Measurements from ENCODE around the gene STXBP4.

STXBP4 gene

DNA sequence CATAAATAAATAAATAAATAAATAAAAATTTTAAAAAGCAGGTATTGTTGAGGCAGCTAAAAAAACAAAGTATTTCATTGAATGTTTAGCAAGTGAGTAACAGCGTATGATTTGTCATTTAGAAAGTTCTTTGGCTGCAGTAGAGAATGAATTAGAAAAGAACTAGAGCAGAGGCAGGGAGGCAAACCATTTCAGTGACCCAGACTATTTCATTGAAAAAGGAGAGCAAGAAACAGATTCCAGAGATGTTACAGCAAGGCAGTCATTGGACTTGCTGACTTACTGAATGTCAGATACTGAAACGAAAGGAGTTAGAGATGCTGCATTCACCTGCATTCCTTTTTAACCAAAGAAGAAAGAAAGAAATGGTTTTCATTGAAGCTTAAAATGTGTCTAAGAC lies 190.7 kb downstream of the STXBP4 start:
- no peaks in the 10 kb centered on the region for H3K36me3 ChIP-seq (ENCODE audit: insufficient read depth, low read length)

DNA sequence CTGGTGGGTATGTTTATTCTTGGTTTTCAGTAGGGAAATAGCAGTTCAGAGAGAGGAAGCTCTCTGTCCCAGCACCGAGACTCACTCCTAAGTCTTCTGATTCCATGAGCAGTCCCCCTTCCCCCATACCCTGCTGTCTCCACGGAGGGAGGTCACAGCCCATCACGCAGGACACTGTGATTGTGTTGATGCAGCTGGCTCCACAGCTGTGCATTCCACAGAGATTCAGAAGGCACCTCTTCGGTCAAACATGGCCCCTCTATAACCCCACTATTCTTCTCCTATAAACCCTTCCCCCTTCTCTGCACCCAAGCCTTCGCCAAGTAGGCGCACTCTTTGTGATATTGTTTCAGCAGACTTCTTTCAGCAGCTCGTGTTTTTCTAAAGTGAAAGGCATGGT lies 191.9 kb downstream of the STXBP4 start:
- Histone ChIP-seq H3K36me3 (ENCODE audit: insufficient read depth, low read length) (no peaks in the 10 kb centered on the region), H3K9me3 (replicated peaks; ENCODE audit: low read length) (no peaks in the 10 kb centered on the region), H3K9ac (ENCODE audit: low read depth, low read length) (no peak overlapping the region), H3K4me3 (ENCODE audit: low read length) (no peak overlapping the region), H3K4me2 (ENCODE audit: low read length) (no peak overlapping the region), H3K27me3 (ENCODE audit: control insufficient read depth, insufficient read depth, low read length) (no peaks in the 10 kb centered on the region), H3K4me1 (ENCODE audit: control insufficient read depth, insufficient read depth, low read length) (peaks cover 64% of the 10 kb centered on the region)

More for the DNA sequence above, 190.7 kb downstream of the STXBP4 start:
- H3K27me3 ChIP-seq (ENCODE audit: control insufficient read depth, insufficient read depth, low read length): no peaks in the 10 kb centered on the region
- H3K4me2 ChIP-seq (ENCODE audit: low read length): no peak overlapping the region
- H3K4me1 ChIP-seq (ENCODE audit: control insufficient read depth, insufficient read depth, low read length): peaks cover 64% of the 10 kb centered on the region
- no peaks in the 10 kb centered on the region for H3K9me3 ChIP-seq (replicated peaks; ENCODE audit: low read length)
- H3K4me3 ChIP-seq (ENCODE audit: low read length): no peak overlapping the region
- no peak overlapping the region for H3K9ac ChIP-seq (ENCODE audit: low read depth, low read length)

DNA sequence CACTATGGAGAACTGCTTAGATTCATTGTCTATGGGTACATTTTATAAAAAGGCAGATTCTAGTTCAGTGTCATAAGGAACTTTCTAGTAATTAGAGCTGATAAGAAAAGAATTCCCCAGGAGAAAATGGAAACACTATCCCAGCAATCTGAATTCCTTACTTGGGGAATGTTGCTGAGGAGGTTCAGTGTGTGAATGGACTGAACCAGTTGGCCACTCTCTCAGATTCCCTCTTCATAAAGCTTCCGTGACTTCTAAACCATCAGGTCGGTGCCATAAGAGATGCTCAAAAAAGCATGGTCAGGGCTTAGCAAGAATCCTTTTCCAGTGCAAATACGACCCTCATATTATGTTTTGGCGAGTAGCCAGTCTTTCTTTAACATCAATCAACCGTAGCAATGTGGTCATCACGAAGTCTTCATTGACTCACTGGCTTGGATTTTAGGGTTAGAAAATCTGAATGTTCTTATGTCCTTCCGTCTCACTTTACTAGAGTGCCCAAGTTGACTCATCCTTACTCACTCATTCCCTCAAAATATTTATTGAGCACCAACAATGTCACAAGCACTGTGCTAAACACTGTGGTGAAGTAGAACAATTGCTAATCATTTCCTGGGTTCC lies 193.5 kb downstream of the STXBP4 start:
- Histone ChIP-seq H3K36me3 (ENCODE audit: insufficient read depth, low read length) (no peaks in the 10 kb centered on the region), H3K4me2 (ENCODE audit: low read length) (no peak overlapping the region), H3K9ac (ENCODE audit: low read depth, low read length) (no peak overlapping the region), H3K4me3 (ENCODE audit: low read length) (no peak overlapping the region), H3K27me3 (ENCODE audit: control insufficient read depth, insufficient read depth, low read length) (no peaks in the 10 kb centered on the region), H3K4me1 (ENCODE audit: control insufficient read depth, insufficient read depth, low read length) (peaks cover 67% of the 10 kb centered on the region), H3K9me3 (replicated peaks; ENCODE audit: low read length) (no peaks in the 10 kb centered on the region)

DNA sequence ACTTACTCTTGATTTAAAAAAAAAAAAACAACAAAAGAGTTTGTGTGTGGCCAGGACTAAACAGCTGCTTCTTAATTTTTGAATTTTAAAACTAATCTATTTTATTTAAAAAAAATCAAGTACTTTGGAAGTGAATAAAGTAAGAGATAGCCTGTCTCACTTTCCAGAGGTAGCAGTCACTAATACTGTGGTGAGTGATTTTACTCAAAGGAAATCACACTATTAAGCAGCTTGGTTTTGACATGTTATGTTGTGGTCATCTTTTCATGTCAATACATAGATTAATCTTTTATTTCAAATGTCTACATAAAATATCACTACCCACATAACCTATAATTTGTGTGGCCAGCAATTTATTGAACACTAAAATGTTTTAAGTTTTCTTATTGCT lies 194.0 kb downstream of the STXBP4 start:
- peaks cover 67% of the 10 kb centered on the region for H3K4me1 ChIP-seq (ENCODE audit: control insufficient read depth, insufficient read depth, low read length)
- H3K9me3 ChIP-seq (replicated peaks; ENCODE audit: low read length): no peaks in the 10 kb centered on the region
- H3K4me2 ChIP-seq (ENCODE audit: low read length): peak overlapping the region; percentile 13
- H3K9ac ChIP-seq (ENCODE audit: low read depth, low read length): peak overlapping the region; percentile 10
- no peaks in the 10 kb centered on the region for H3K27me3 ChIP-seq (ENCODE audit: control insufficient read depth, insufficient read depth, low read length)
- no peak overlapping the region for H3K4me3 ChIP-seq (ENCODE audit: low read length)
- H3K36me3 ChIP-seq (ENCODE audit: insufficient read depth, low read length): no peaks in the 10 kb centered on the region

DNA sequence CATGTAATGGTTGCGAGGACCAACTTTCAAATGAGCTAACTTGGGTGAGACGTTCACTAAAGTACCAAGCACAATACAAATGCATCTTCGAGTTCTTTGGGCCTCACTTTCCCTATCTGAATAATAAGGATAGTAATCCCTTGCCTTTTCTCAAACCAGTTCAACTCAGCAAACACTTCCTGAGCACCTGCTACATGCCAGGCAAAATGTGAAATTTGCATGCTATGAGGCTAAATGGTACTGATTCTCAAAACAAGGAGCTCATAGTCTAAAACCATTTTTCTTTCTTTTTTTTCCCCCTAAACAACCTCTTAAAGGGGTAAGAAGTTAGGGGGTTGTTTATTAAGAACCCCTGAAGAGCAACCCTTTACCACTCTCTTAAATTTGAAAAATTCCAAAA lies 194.8 kb downstream of the STXBP4 start:
- no peaks in the 10 kb centered on the region for H3K36me3 ChIP-seq (ENCODE audit: insufficient read depth, low read length)

DNA sequence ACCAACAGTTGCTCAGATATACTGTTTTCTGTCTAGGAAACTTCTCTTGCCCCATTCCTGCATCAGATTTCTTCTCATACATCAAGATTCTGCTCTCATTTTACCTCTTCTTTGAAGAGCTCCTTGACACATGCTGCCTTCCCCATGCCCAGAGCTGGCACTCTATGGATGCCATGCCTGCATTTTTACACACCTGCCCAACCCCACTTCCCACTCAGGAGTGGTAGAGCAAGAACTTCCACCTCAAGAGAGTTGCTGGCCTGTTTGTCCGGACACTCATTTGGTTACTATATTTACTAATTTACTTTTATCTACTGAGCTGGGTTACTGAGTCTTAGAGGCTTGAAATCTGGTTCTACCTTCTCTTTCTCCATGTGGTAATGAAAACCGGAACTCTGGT lies 197.9 kb downstream of the STXBP4 start:
- Histone ChIP-seq H3K4me1 (ENCODE audit: control insufficient read depth, insufficient read depth, low read length) (peaks cover 36% of the 10 kb centered on the region), H3K9me3 (replicated peaks; ENCODE audit: low read length) (no peaks in the 10 kb centered on the region), H3K4me2 (ENCODE audit: low read length) (no peak overlapping the region), H3K36me3 (ENCODE audit: insufficient read depth, low read length) (no peaks in the 10 kb centered on the region), H3K27me3 (ENCODE audit: control insufficient read depth, insufficient read depth, low read length) (no peaks in the 10 kb centered on the region), H3K4me3 (ENCODE audit: low read length) (no peak overlapping the region), H3K9ac (ENCODE audit: low read depth, low read length) (no peak overlapping the region)

More for the DNA sequence above, 194.8 kb downstream of the STXBP4 start:
- Histone ChIP-seq H3K9ac (ENCODE audit: low read depth, low read length) (no peak overlapping the region), H3K4me1 (ENCODE audit: control insufficient read depth, insufficient read depth, low read length) (peaks cover 63% of the 10 kb centered on the region), H3K27me3 (ENCODE audit: control insufficient read depth, insufficient read depth, low read length) (no peaks in the 10 kb centered on the region), H3K9me3 (replicated peaks; ENCODE audit: low read length) (no peaks in the 10 kb centered on the region), H3K4me2 (ENCODE audit: low read length) (no peak overlapping the region), H3K4me3 (ENCODE audit: low read length) (no peak overlapping the region)

DNA sequence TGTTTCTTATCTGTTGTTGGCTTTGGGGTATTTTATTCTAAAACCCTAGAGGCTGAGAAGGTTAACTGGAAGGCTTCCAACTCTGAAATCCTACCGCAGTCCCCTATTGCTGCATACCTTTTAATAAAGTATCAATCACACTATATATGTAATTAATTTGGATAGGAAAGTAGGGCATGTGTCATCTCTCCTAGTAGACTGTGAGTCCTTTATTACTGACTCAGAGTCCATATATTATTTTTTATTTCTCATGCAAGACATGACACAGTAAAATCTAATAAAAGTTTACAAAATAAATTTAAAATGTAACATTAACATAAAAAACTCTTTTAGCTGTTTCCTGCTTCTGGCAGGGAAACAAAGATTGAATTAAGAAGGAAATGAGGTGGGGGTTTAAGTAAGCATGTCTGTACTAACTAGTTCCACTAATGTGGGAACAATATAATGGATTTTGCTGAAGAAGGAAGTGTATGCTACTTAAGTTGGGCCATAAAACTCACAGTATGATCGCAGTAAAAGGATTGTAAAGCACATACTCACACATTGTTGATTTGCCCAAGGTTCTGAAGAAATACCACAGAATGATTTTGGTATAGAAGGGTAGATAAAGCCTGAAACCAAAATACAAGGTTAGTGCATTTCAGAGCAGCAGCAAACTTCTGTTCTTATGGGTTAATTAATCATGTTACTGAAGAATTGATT lies 198.6 kb downstream of the STXBP4 start:
- Histone ChIP-seq H3K27me3 (ENCODE audit: control insufficient read depth, insufficient read depth, low read length) (no peaks in the 10 kb centered on the region), H3K4me2 (ENCODE audit: low read length) (no peak overlapping the region), H3K9ac (ENCODE audit: low read depth, low read length) (no peak overlapping the region), H3K4me1 (ENCODE audit: control insufficient read depth, insufficient read depth, low read length) (peaks cover 30% of the 10 kb centered on the region), H3K4me3 (ENCODE audit: low read length) (no peak overlapping the region), H3K36me3 (ENCODE audit: insufficient read depth, low read length) (no peaks in the 10 kb centered on the region), H3K9me3 (replicated peaks; ENCODE audit: low read length) (no peaks in the 10 kb centered on the region)

DNA sequence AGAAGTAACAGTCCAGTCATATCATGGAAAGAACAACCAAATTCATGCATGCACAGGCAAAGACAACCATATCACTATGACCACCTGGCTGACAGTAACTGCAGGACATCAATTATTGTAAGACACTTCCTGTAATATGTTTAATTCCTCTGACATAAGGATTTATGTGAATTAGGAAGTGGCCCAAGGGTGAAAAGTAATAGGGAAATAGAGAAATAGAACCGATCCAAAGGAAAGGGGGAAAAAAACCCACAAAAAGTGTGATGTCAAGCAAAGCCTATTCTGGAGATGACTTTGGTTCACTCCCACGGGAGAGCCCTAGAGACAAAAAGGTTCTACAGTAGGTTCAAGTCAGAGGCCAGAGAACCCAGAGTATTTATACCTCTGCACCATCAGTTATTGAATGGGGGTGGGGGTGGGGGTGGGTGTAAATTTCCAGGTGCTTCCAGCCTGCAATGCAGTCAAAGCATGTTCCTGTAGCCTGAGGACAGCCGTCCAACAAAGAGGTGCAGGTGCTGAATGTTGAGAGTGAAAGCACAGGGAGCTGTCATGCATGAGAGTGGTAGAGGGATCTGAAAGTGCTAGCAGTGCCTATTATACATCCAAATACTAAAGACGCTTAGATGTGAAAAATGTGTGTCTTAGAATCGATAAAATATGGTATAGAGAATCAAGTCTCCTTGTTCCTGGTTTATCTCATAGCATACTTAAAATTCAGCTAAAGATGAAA lies 200.6 kb downstream of the STXBP4 start:
- Histone ChIP-seq H3K9ac (ENCODE audit: low read depth, low read length) (no peak overlapping the region), H3K4me3 (ENCODE audit: low read length) (no peak overlapping the region), H3K36me3 (ENCODE audit: insufficient read depth, low read length) (no peaks in the 10 kb centered on the region), H3K27me3 (ENCODE audit: control insufficient read depth, insufficient read depth, low read length) (no peaks in the 10 kb centered on the region), H3K9me3 (replicated peaks; ENCODE audit: low read length) (no peaks in the 10 kb centered on the region), H3K4me1 (ENCODE audit: control insufficient read depth, insufficient read depth, low read length) (peaks cover 12% of the 10 kb centered on the region), H3K4me2 (ENCODE audit: low read length) (no peak overlapping the region)

DNA sequence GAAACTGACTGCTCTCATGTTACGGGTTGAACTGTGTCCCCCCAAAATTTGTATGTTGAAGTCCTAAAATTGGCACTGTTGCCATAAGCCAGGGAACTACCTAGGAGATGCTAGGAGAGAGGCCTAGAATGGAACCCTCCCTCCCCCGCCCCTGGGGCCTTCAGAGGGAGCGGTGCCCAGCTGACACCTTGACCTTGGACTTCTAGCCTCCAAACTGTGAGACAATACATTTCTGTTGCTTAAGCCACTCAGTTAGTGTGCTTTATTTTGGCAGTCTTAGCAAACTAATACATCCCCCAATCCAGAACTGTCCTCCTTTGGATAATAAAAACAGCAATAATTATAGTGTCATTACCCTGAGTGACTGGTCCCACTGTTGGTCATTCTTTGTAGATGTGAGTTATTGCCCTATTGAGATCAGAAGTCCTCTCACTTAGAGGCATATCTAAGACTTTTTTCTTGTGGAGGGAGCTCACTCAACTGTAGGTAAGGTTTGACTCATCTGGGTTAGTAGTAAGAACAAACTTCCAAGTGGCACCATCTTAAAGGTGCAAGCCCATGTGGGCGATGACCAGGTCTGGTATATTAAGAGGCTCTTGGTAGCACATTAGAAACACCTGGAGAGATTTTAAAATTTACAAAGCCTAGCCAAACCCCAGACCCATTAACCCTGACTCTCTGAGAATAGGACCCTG lies 203.2 kb downstream of the STXBP4 start:
- H3K27me3 ChIP-seq (ENCODE audit: control insufficient read depth, insufficient read depth, low read length): no peaks in the 10 kb centered on the region
- no peak overlapping the region for H3K9ac ChIP-seq (ENCODE audit: low read depth, low read length)
- no peaks in the 10 kb centered on the region for H3K36me3 ChIP-seq (ENCODE audit: insufficient read depth, low read length)
- H3K4me2 ChIP-seq (ENCODE audit: low read length): no peak overlapping the region
- H3K4me3 ChIP-seq (ENCODE audit: low read length): no peak overlapping the region
- no peaks in the 10 kb centered on the region for H3K9me3 ChIP-seq (replicated peaks; ENCODE audit: low read length)
- peaks cover 20% of the 10 kb centered on the region for H3K4me1 ChIP-seq (ENCODE audit: control insufficient read depth, insufficient read depth, low read length)

DNA sequence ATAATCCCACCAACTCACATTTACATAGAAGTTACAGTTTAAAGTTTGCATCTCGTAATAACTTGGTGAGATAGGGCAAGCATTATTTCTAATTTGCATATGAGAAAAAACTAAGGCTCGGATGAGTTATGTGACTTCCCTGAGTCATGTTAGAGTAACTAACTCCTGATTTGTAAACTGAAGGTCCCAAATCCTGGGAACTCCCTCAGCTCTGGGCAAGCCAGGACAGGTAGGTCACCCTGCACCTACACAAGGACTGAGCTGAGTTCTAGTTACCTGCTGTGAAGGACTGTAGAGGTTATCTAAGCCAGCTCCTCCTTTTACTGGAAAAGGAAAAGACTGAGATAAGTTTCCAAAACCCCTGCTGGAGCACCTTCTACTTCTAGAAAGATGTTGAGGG lies 204.0 kb downstream of the STXBP4 start:
- Histone ChIP-seq H3K4me1 (ENCODE audit: control insufficient read depth, insufficient read depth, low read length) (peaks cover 17% of the 10 kb centered on the region), H3K4me2 (ENCODE audit: low read length) (no peak overlapping the region), H3K27me3 (ENCODE audit: control insufficient read depth, insufficient read depth, low read length) (no peaks in the 10 kb centered on the region), H3K9me3 (replicated peaks; ENCODE audit: low read length) (no peaks in the 10 kb centered on the region), H3K9ac (ENCODE audit: low read depth, low read length) (no peak overlapping the region), H3K36me3 (ENCODE audit: insufficient read depth, low read length) (no peaks in the 10 kb centered on the region), H3K4me3 (ENCODE audit: low read length) (no peak overlapping the region)

DNA sequence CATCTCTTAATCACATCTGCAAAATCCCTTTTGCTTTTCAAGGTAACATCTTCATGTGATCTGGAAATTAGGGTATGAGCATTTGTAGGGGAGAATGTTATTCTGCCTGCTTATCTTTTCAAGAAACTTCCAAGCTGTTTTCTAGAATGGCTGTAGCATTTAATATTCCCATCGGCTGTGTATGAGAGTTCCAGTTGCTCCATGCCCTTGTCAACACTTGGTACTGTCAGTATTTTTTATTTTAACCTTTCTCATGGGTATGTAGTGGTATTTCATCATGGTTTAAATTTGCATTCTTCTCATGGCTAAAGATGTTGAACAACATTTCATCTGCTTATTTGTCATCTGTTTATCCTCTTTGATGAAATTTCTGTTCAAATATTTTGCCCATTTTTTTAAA lies 205.6 kb downstream of the STXBP4 start:
- Histone ChIP-seq H3K4me1 (ENCODE audit: control insufficient read depth, insufficient read depth, low read length) (peaks cover 16% of the 10 kb centered on the region), H3K4me3 (ENCODE audit: low read length) (no peak overlapping the region), H3K27me3 (ENCODE audit: control insufficient read depth, insufficient read depth, low read length) (no peaks in the 10 kb centered on the region), H3K9me3 (replicated peaks; ENCODE audit: low read length) (no peaks in the 10 kb centered on the region), H3K36me3 (ENCODE audit: insufficient read depth, low read length) (no peaks in the 10 kb centered on the region), H3K4me2 (ENCODE audit: low read length) (no peak overlapping the region), H3K9ac (ENCODE audit: low read depth, low read length) (no peak overlapping the region)

Data from skeletal muscle satellite cell (primary cell).